Measurements from ENCODE around the gene DEFB125.

GRCh38 chr20:103456-103855 lies 16.0 kb downstream of the DEFB125 start:
- TF ChIP-seq CTCF (IDR thresholded peaks at IDR 0.05) (no peak), SIN3A (IDR thresholded peaks at IDR 0.05; ENCODE audit: borderline replicate concordance, insufficient read depth, low read depth, low read length) (no peak), TCF7L2 (IDR thresholded peaks at IDR 0.05; ENCODE audit: low read depth, low read length) (no peak)
